C4-2B (cell line): ENCODE measurements around the gene NBPF1.
A peak's percentile ranks its signal among the peaks of the same experiment; 100 is the strongest.
"Not testable (repeated sequence)": the region's sequence is repeated elsewhere in the genome, so short reads cannot be mapped to it uniquely, and the experiment has no call there.

Source experiments
- H3K27ac ChIP-seq: fragments of 450-650 bp; 2 replicates; pipeline ENCODE4 v1.5.1; 2017
- CTCF ChIP-seq: fragments of 450-650 bp; conservative IDR thresholded peaks from 2 replicates; pipeline ENCODE4 v1.5.1; 2017; ENCODE audit warnings: mild to moderate bottlenecking
- ZFX ChIP-seq: fragments of 450-650 bp; IDR thresholded peaks from 2 replicates; pipeline ENCODE4 v1.6.1; 2017

Gene NBPF1

GRCh38 chr1:16631248-16632043 lies 18.1 kb upstream of the NBPF1 start:
- no peak overlapping the region for H3K27ac ChIP-seq
- no peak for TF ChIP-seq ZFX
- no peak for TF ChIP-seq CTCF

GRCh38 chr1:16630661-16631247 lies 17.4 kb upstream of the NBPF1 start:
- no peak overlapping the region for H3K27ac ChIP-seq
- no peak for TF ChIP-seq CTCF
- TF ChIP-seq ZFX: no peak

GRCh38 chr1:16629916-16630530 lies 16.7 kb upstream of the NBPF1 start:
- not testable (repeated sequence) for H3K27ac ChIP-seq

- TF ChIP-seq CTCF: no peak
- no peak for TF ChIP-seq ZFX
- no peak overlapping the region for H3K27ac ChIP-seq
These were observed 15.2 kb upstream of the NBPF1 start for GRCh38 chr1:16628361-16629111.

- not testable (repeated sequence) for H3K27ac ChIP-seq
These were observed 13.1 kb upstream of the NBPF1 start for GRCh38 chr1:16626409-16626983.

DNA sequence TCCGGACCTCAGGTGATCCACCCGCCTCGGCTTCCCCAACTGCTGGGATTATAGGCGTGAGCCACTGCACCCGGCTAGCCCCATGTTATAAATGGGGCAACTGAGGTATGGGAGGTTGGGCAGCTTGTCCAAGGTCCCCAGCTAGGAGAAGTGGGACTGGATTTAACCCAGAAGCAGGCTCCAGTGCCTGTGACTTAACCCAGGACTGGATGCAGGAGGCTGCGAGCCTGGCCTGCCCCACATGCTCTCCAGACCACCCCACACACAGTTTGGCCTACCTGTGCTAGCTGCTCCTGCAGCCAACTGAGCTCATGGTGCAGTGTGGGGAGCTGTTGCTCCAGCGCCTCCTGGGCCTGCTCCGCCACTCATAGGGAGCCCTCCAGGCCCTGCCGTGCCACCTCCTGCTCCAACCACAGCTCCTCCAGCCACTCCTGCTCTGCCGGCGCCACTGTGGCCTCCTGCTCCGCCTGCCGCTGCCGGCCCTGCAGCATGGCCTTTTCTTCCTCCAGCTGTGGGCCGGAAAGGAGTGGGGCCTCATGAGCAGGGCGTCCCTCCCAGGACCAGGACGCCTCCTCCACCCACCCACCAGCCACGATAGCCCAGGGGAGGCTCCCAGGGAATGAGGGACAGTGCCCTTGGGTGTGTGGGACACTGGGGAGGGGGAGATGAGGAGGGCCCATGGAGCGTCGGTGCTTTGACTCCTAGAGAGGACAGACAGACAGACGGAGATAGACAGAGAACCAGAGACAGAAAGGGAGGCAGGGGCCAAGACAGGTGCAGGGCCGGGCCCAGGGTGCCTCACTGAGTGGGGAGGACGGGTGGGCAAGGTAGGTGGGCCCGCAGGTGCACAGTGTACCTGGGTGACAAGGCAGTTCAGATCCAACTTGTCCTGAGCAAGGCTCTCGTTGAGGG lies 12.4 kb upstream of the NBPF1 start:
- H3K27ac ChIP-seq: peak overlapping the region; percentile 88; the same call in 1 of the 2 replicates
- TF ChIP-seq CTCF (no peak), ZFX (no peak)

DNA sequence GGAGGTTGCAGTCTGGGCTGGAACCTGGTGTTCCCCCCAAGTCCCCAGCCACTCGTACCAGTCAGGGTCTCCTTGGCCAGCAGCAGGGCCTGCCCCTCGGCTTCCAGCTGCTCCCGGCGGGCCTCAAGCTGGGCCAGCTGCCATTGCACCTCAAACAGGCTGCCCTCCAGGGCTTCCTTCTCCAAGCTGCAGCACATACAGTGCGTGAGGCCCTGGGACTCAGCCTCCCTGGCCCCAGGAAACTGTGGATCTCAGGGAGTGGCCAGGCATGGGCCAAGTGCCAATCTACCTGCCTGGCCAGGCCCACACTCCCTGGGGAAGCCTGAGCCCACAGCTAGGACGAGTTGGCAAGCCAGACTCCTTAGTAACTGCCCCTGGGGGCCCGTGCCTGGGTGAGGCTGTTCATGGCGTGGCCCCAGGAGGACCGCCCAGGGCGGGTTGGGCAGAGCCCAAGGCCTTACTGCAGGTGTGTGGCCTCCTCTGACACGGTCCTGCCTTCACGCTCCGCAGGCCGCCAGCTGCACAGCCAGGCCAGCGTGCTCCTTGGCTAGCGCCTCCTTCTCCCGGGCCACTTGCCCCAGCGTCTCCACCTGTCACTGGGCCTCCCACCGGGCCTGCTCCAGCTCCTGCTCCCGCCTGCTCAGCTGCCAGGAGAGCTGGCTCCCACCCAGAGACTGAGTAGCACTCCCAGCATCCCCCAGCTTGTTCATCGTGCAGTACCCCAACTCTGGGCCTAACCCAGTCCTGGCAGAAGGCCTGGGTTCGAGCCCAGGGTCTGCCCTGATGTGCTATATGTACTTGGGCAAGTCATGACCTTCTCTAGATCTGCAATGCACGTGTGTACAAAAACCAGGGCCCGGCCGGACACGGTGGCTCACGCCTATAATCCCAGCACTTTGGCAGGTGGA lies 10.7 kb upstream of the NBPF1 start:
- peak; percentile 56; the same call in 1 of the 2 replicates for TF ChIP-seq ZFX
- peak overlapping the region; percentile 88 for H3K27ac ChIP-seq

- H3K27ac ChIP-seq: peak overlapping the region; percentile 88
These were observed 10.0 kb upstream of the NBPF1 start for GRCh38 chr1:16623337-16623736.

DNA sequence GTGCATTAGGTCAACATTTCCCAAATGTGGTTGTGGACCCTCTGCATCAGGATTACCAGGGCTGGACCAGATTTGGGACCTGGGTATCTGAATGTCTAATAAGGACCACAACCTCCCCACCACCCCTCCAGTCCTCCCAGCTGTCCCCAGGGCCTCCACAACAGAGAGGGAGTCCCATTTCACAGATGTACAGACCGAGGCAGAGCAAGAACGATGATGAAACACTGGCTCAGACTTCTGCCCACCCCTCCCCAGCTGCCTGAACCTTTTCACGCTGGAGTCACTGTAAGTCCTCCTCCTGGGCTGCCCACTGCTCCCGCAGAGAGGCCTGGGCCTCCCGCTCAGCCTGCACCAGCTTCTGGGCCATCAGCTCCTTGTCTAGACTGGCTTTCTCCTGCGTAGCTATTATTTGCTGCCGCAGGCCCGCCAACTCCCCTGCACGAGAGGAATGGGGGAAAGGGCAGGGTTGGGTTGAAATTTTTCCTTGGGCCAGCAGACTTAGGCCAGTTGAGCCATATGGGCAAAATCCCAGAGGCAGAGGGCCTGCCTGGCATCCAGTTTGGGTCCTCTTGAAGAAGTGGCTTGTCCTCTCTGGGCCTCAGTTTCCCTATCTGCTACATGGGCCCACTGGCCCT lies 8.4 kb upstream of the NBPF1 start:
- H3K27ac ChIP-seq: peak overlapping the region; percentile 88
